Activated naive CD4-positive, alpha-beta T cell treated with anti-CD3 and anti-CD28 coated beads, Interleukin-2, amount 10 ng/mL, durations not matched to agents 5 hours and 36 hours (primary cell): Measurements from ENCODE around the gene SSX3. TPM values are rescaled to one million over a fixed set of nuclear protein-coding genes. Genes with fewer than 3 reads are reported as not detected.

Source experiments
- total RNA-seq, 2 experiments: library from RNA; stranded (reverse); gene quantifications; one replicate each; pipeline ENCODE4 v1.2.3, GENCODE V29; 2021

Gene SSX3, protein sequence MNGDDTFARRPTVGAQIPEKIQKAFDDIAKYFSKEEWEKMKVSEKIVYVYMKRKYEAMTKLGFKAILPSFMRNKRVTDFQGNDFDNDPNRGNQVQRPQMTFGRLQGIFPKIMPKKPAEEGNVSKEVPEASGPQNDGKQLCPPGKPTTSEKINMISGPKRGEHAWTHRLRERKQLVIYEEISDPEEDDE
- not detected for total RNA-seq

DNA sequence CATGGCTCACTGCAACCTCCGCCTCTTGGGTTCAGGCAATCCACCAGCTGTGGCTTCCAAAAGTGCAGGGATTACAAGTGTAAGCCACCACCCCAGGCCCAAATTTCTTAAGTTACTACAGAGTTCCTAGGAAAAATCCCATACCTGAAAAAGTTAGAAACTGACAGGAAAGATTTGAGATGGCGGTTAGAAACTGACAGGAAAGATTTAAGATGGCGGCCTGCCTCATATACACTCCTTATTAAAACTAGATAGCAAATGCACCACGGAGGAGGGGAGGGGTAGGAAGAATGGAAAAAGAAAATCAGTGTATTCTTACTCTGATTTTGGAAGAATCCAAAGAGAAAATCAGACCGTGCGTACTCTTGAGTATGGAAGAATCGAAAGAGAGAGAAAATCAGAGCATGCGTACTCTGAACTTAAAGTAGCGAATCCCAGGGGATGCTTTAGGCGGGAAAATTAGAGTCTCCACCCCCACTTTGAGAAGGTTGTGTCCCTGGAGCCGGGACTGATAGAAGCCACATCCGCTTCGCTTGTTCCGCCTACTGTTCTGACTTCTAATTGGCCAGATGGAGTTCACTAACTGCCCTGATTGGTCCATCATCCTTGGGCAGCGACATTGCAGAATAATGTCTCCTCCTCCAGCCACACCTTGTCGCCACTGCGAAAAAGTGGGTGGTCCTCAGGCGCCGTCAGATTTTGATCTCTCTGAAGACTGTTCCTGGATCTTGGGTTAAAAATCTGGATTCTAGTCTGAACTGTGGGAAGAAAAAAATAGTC, at the start of gene SSX3:
Gene SSX3, minus strand, starts transcription at position 389 of the 780 bp plus-strand sequence. CDS start 1,454 bp downstream, outside the sequence.

GRCh38 chrX:48383239-48383638, 26.7 kb upstream of the SSX3 start, which contains the start of gene SSX4:
Gene SSX4, plus strand, starts transcription at chrX:48383539. Its CDS starts 515 bp downstream, at chrX:48384054.

Other genes with a start within 250 kb of the SSX3 start
- not detected for gene SPACA5B, start 226.1 kb downstream of the SSX3 start, total RNA-seq
- gene SSX5, start 159.9 kb downstream of the SSX3 start, total RNA-seq = not detected
- not detected for gene SSX1, start 101.3 kb downstream of the SSX3 start, total RNA-seq
- gene SSX4, start 26.8 kb upstream of the SSX3 start, total RNA-seq = not detected
- not detected for gene SSX4B, start 55.3 kb upstream of the SSX3 start, total RNA-seq
- 10 to 100 TPM; 70.9 to 73.0 TPM for gene SLC38A5, start 113.6 kb upstream of the SSX3 start, total RNA-seq
- 10 to 100 TPM; 49.3 to 51.5 TPM for gene FTSJ1, start 119.5 kb upstream of the SSX3 start, total RNA-seq
- 10 to 100 TPM; 20.9 to 22.0 TPM for gene PORCN, start 152.3 kb upstream of the SSX3 start, total RNA-seq
- gene EBP, start 165.1 kb upstream of the SSX3 start, total RNA-seq = 100 to 1,000 TPM; 262 to 288 TPM
- 10 to 100 TPM; 19.5 to 20.5 TPM for gene TBC1D25, start 183.0 kb upstream of the SSX3 start, total RNA-seq
- 100 to 1,000 TPM; 267 to 273 TPM for gene RBM3, start 217.8 kb upstream of the SSX3 start, total RNA-seq
- gene WDR13, start 240.8 kb upstream of the SSX3 start, total RNA-seq = 10 to 100 TPM; 54.1 to 56.9 TPM